Sigmoid colon (tissue), 4 donors: Measurements from ENCODE around the gene IKZF2.

Experiments used
- POLR2A ChIP-seq, 2 donors: fragments of 450-650 bp; IDR thresholded peaks; one replicate each; pipeline ENCODE4 v1.6.1; 2016; ENCODE audit warnings: antibody characterized with exemption in 2 of 2, mild to moderate bottlenecking in 2 of 2, moderate library complexity in 2 of 2
- POLR2AphosphoS5 ChIP-seq, 4 donors: sonication (generic); formaldehyde crosslinking; IDR thresholded peaks; one replicate each; pipeline ENCODE4 v1.6.1; 2017; ENCODE audit warnings: antibody characterized with exemption in 4 of 4
- TF ChIP-seq, protein P1 (sequence below), 4 experiments: fragments of 450-650 bp in 3 of 4; fragments of 200-600 bp in 1 of 4; IDR thresholded peaks; one replicate each; pipeline ENCODE4 v1.5.1; 2016 to 2019; ENCODE audit warnings: antibody characterized with exemption in 4 of 4, mild to moderate bottlenecking in 3 of 4, moderate library complexity in 2 of 4

DNA sequence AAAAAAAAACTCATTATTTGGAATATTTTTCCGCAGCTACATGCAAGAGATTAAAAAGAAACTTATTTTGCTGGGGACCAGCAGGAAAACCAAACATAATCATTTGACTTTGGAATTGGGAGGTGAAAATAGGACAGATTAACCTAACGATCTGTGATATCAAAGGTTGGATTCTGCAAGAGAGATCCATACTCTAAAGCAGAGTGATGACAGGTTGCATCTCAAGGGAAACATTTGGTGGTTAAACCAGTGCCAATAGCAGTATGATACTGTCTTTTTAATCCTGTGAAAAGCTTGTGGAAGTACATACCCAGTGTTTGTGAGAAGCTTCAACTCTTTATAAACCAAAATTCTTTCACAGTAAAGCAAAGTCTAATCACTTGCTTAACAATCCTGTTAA lies 5.3 kb upstream of the IKZF2 start:
- TF ChIP-seq, protein P1, sequence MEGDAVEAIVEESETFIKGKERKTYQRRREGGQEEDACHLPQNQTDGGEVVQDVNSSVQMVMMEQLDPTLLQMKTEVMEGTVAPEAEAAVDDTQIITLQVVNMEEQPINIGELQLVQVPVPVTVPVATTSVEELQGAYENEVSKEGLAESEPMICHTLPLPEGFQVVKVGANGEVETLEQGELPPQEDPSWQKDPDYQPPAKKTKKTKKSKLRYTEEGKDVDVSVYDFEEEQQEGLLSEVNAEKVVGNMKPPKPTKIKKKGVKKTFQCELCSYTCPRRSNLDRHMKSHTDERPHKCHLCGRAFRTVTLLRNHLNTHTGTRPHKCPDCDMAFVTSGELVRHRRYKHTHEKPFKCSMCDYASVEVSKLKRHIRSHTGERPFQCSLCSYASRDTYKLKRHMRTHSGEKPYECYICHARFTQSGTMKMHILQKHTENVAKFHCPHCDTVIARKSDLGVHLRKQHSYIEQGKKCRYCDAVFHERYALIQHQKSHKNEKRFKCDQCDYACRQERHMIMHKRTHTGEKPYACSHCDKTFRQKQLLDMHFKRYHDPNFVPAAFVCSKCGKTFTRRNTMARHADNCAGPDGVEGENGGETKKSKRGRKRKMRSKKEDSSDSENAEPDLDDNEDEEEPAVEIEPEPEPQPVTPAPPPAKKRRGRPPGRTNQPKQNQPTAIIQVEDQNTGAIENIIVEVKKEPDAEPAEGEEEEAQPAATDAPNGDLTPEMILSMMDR (IDR thresholded peaks at IDR 0.05): no peak
- TF ChIP-seq POLR2A (IDR thresholded peaks at IDR 0.05) (no peak), POLR2AphosphoS5 (IDR thresholded peaks at IDR 0.05) (no peak)
